Measurements from ENCODE around the gene GSTP1.
"Not testable (repeated sequence)": the region's sequence is repeated elsewhere in the genome, so short reads cannot be mapped to it uniquely, and the experiment has no call there.

The GSTP1 gene

GRCh38 chr11:67583247-67584204 lies at the start of gene GSTP1:
Gene GSTP1 (plus strand): TSS chr11:67583812. CDS start chr11:67583844, 32 bp downstream.
- peak; percentile 78 to 84 for DNase-seq (ENCODE audit: low read depth in 2 of 2)

- no peak for DNase-seq (ENCODE audit: low read depth in 2 of 2)
Observed at GRCh38 chr11:67534070-67534679, 49.4 kb upstream of the GSTP1 start.

- DNase-seq (ENCODE audit: low read depth in 2 of 2), result no peak
Observed at GRCh38 chr11:67535561-67535960, 48.1 kb upstream of the GSTP1 start.

GRCh38 chr11:67538306-67538705 lies 45.3 kb upstream of the GSTP1 start:
- DNase-seq (ENCODE audit: low read depth in 2 of 2), result no peak

GRCh38 chr11:67538823-67539505 lies 44.6 kb upstream of the GSTP1 start:
- DNase-seq (ENCODE audit: low read depth in 2 of 2), result no peak

- DNase-seq (ENCODE audit: low read depth in 2 of 2), result no peak
Observed at GRCh38 chr11:67539550-67539949, 44.1 kb upstream of the GSTP1 start.

- no peak for DNase-seq (ENCODE audit: low read depth in 2 of 2)
Observed at GRCh38 chr11:67541198-67541597, 42.4 kb upstream of the GSTP1 start.

- no peak for DNase-seq (ENCODE audit: low read depth in 2 of 2)
Observed at GRCh38 chr11:67542169-67542568, 41.4 kb upstream of the GSTP1 start.

GRCh38 chr11:67542971-67543370 lies 40.6 kb upstream of the GSTP1 start:
- DNase-seq (ENCODE audit: low read depth in 2 of 2), result no peak

- no peak for DNase-seq (ENCODE audit: low read depth in 2 of 2)
Observed at GRCh38 chr11:67543585-67543984, 40.0 kb upstream of the GSTP1 start.

- no peak for DNase-seq (ENCODE audit: low read depth in 2 of 2)
Observed at GRCh38 chr11:67544616-67545242, 38.9 kb upstream of the GSTP1 start.

- DNase-seq (ENCODE audit: low read depth in 2 of 2), result no peak
Observed at GRCh38 chr11:67545280-67545679, 38.3 kb upstream of the GSTP1 start.

GRCh38 chr11:67548112-67548511 lies 35.5 kb upstream of the GSTP1 start:
- DNase-seq (ENCODE audit: low read depth in 2 of 2), result not testable (repeated sequence)

GRCh38 chr11:67548555-67549110 lies 35.0 kb upstream of the GSTP1 start:
- DNase-seq (ENCODE audit: low read depth in 2 of 2), result no peak

- DNase-seq (ENCODE audit: low read depth in 2 of 2), result no peak
Observed at GRCh38 chr11:67551127-67551526, 32.5 kb upstream of the GSTP1 start.

GRCh38 chr11:67551697-67552096 lies 31.9 kb upstream of the GSTP1 start:
- not testable (repeated sequence) for DNase-seq (ENCODE audit: low read depth in 2 of 2)

- no peak for DNase-seq (ENCODE audit: low read depth in 2 of 2)
Observed at GRCh38 chr11:67556244-67556643, 27.4 kb upstream of the GSTP1 start.

GRCh38 chr11:67558084-67558772 lies 25.4 kb upstream of the GSTP1 start:
- no peak for DNase-seq (ENCODE audit: low read depth in 2 of 2)

- DNase-seq (ENCODE audit: low read depth in 2 of 2), result no peak
Observed at GRCh38 chr11:67561971-67562619, 21.5 kb upstream of the GSTP1 start.

GRCh38 chr11:67562963-67563704 lies 20.5 kb upstream of the GSTP1 start:
- DNase-seq (ENCODE audit: low read depth in 2 of 2), result no peak
